RWPE2 (cell line): ENCODE measurements around the gene CTDP1.

ENCODE experiments used
- ATAC-seq: fragments of 200-7000 bp; cut with Tn5 transposase; 3 replicates; pipeline ENCODE4 v1.9.1; 2021; ENCODE audit warnings: low read depth
- DNase-seq: peaks from one replicate; pipeline ENCODE4 v3.0.0-alpha.2; 2020; ENCODE audit warnings: low spot score
- H3K27ac ChIP-seq: fragments of 450-650 bp; 2 replicates; pipeline ENCODE4 v1.5.1; 2017; ENCODE audit warnings: mild to moderate bottlenecking; ENCODE audit not compliant: poor library complexity, severe bottlenecking
- H3K27me3 ChIP-seq: fragments of 250-450 bp; sonication (Bioruptor Pico); 2 replicates; pipeline ENCODE4 v1.5.1; 2021; ENCODE audit warnings: mild to moderate bottlenecking, moderate library complexity; ENCODE audit not compliant: insufficient read depth, poor library complexity, severe bottlenecking
- H3K36me3 ChIP-seq: fragments of 250-450 bp; sonication (Bioruptor Pico); 2 replicates; pipeline ENCODE4 v1.5.1; 2020; ENCODE audit warnings: low read depth, mild to moderate bottlenecking, moderate library complexity
- H3K4me1 ChIP-seq: fragments of 250-450 bp; sonication (Bioruptor Pico); 2 replicates; pipeline ENCODE4 v1.5.1; 2021; ENCODE audit warnings: mild to moderate bottlenecking, moderate library complexity; ENCODE audit not compliant: insufficient read depth, poor library complexity, severe bottlenecking
- H3K4me3 ChIP-seq: fragments of 250-450 bp; sonication (Bioruptor Pico); 2 replicates; pipeline ENCODE4 v1.5.1; 2021; ENCODE audit warnings: mild to moderate bottlenecking, moderate library complexity; ENCODE audit not compliant: severe bottlenecking
- H3K9me3 ChIP-seq: fragments of 250-450 bp; sonication (Bioruptor Pico); 2 replicates; pipeline ENCODE4 v1.5.1; 2021; ENCODE audit warnings: mild to moderate bottlenecking, moderate library complexity; ENCODE audit not compliant: severe bottlenecking
- CTCF ChIP-seq: fragments of 450-650 bp; IDR thresholded peaks from one replicate; pipeline ENCODE4 v1.5.1; 2017; ENCODE audit warnings: mild to moderate bottlenecking, moderate library complexity; ENCODE audit not compliant: poor library complexity, severe bottlenecking

Gene CTDP1

GRCh38 chr18:79678665-79679551 is 695 bp upstream of the CTDP1 start:
- no peak for TF ChIP-seq CTCF
- Histone ChIP-seq H3K36me3 (peaks cover 14% of the 10 kb centered on the region), H3K9me3 (no peaks in the 10 kb centered on the region), H3K27ac (peak overlapping the region; percentile 73), H3K4me1 (no peaks in the 10 kb centered on the region), H3K27me3 (no peaks in the 10 kb centered on the region), H3K4me3 (peak overlapping the region; percentile 84)
- DNase-seq (peak; percentile 99), ATAC-seq (peak; percentile 94)

GRCh38 chr18:79680100-79680879 is 687 bp downstream of the CTDP1 start:
- no peak for DNase-seq
- no peaks in the 10 kb centered on the region for H3K9me3 ChIP-seq
- peak overlapping the region; percentile 73 for H3K27ac ChIP-seq
- no peak for ATAC-seq
- no peaks in the 10 kb centered on the region for H3K27me3 ChIP-seq
- H3K4me3 ChIP-seq, result peak overlapping the region; percentile 84
- peak; percentile 28 for TF ChIP-seq CTCF
- H3K36me3 ChIP-seq, result peaks cover 14% of the 10 kb centered on the region
- no peaks in the 10 kb centered on the region for H3K4me1 ChIP-seq

- Histone ChIP-seq H3K4me1 (no peaks in the 10 kb centered on the region), H3K4me3 (peak overlapping the region; percentile 84), H3K27ac (no peak overlapping the region), H3K27me3 (no peaks in the 10 kb centered on the region), H3K9me3 (no peaks in the 10 kb centered on the region), H3K36me3 (peaks cover 14% of the 10 kb centered on the region)
- DNase-seq (no peak), ATAC-seq (no peak)
- no peak for TF ChIP-seq CTCF
Measured at GRCh38 chr18:79680891-79681339, 1.3 kb downstream of the CTDP1 start.

- no peak for ATAC-seq
- Histone ChIP-seq H3K36me3 (peaks cover 6% of the 10 kb centered on the region), H3K27me3 (no peaks in the 10 kb centered on the region), H3K4me3 (no peak overlapping the region), H3K27ac (no peak overlapping the region), H3K9me3 (no peaks in the 10 kb centered on the region), H3K4me1 (no peaks in the 10 kb centered on the region)
- DNase-seq, result no peak
- TF ChIP-seq CTCF, result no peak
Measured at GRCh38 chr18:79681484-79682387, 2.1 kb downstream of the CTDP1 start.
